Nephron progenitor cell (in vitro differentiated cells): ENCODE results near the gene RXFP2.
A peak's percentile ranks its signal among the peaks of the same experiment; 100 is the strongest.

Experiments
- DNase-seq: peaks from one replicate; pipeline ENCODE4 v3.0.0; 2021
- H3K27ac Mint-ChIP-seq: 2 replicates; pipeline ENCODE4 v1.8.0; 2021; ENCODE audit warnings: mild to moderate bottlenecking, moderate library complexity, mixed read lengths
- H3K27me3 Mint-ChIP-seq: 2 replicates; pipeline ENCODE4 v1.8.0; 2021; ENCODE audit warnings: mild to moderate bottlenecking, low read depth, mixed read lengths; ENCODE audit not compliant: poor library complexity
- H3K36me3 Mint-ChIP-seq: 2 replicates; pipeline ENCODE4 v1.8.0; 2021; ENCODE audit warnings: low read depth, mixed read lengths
- H3K4me1 Mint-ChIP-seq: 2 replicates; pipeline ENCODE4 v1.8.0; 2021; ENCODE audit warnings: mixed read lengths
- H3K4me3 Mint-ChIP-seq: 2 replicates; pipeline ENCODE4 v1.8.0; 2021; ENCODE audit warnings: mild to moderate bottlenecking, moderate library complexity, mixed read lengths
- H3K9me3 Mint-ChIP-seq: 2 replicates; pipeline ENCODE4 v1.8.0; 2021; ENCODE audit warnings: mild to moderate bottlenecking, moderate library complexity, mixed read lengths
- TF ChIP-seq, protein P1 (sequence below): fragments of 200-600 bp; sonication (generic); IDR thresholded peaks from 2 replicates; pipeline ENCODE4 v1.5.0; 2021; ENCODE audit warnings: antibody characterized with exemption

Gene RXFP2

DNA sequence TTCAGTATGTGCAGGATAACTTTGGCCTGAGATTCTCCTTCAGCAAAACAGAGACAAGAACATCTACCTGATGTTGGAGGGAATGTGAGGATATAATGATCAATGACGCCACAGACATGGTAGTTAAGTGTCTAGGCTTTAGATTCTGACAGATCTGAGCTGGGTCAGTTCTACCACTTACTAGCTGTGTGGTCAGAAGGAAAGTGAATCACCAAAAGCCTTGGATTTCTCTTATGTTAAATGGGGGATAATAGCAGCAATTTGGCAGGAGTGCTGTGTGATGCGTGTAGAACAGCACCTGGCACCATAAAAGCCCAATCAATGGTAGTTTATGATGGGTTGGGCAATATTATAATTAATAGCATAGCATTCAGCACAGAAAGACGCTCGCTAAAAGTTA, 41.7 kb downstream of the RXFP2 start:
- H3K9me3 Mint-ChIP-seq: no peaks in the 10 kb centered on the region
- H3K4me1 Mint-ChIP-seq: no peaks in the 10 kb centered on the region
- no peak overlapping the region for H3K27ac Mint-ChIP-seq
- no peak overlapping the region for H3K4me3 Mint-ChIP-seq
- no peaks in the 10 kb centered on the region for H3K36me3 Mint-ChIP-seq
- TF ChIP-seq, protein P1, sequence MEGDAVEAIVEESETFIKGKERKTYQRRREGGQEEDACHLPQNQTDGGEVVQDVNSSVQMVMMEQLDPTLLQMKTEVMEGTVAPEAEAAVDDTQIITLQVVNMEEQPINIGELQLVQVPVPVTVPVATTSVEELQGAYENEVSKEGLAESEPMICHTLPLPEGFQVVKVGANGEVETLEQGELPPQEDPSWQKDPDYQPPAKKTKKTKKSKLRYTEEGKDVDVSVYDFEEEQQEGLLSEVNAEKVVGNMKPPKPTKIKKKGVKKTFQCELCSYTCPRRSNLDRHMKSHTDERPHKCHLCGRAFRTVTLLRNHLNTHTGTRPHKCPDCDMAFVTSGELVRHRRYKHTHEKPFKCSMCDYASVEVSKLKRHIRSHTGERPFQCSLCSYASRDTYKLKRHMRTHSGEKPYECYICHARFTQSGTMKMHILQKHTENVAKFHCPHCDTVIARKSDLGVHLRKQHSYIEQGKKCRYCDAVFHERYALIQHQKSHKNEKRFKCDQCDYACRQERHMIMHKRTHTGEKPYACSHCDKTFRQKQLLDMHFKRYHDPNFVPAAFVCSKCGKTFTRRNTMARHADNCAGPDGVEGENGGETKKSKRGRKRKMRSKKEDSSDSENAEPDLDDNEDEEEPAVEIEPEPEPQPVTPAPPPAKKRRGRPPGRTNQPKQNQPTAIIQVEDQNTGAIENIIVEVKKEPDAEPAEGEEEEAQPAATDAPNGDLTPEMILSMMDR: no peak
- H3K27me3 Mint-ChIP-seq: peaks cover 4% of the 10 kb centered on the region
- DNase-seq: no peak

DNA sequence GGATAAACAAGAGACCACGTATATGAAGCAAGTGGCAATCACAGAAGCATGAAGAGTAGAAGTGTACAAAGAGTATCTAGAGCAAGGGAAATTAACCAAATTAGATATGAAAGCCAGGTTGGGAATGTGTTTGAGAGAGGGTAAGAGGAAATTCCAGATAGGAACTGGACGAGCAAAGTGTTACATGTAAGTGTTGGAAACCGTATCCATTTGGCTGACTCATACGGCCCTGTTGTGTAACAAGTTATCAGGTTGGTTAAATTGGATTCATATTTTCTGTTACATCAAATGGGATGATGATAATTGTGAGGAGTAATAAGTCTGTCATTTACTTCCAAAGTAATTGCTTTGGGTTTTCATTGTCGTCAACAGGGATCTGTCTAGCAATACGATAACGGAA, 46.7 kb downstream of the RXFP2 start:
- H3K4me1 Mint-ChIP-seq: peaks cover 8% of the 10 kb centered on the region
- DNase-seq: no peak
- TF ChIP-seq, protein P1: no peak
- no peak overlapping the region for H3K27ac Mint-ChIP-seq
- no peaks in the 10 kb centered on the region for H3K36me3 Mint-ChIP-seq
- peaks cover 4% of the 10 kb centered on the region for H3K27me3 Mint-ChIP-seq
- no peaks in the 10 kb centered on the region for H3K9me3 Mint-ChIP-seq
- no peak overlapping the region for H3K4me3 Mint-ChIP-seq

DNA sequence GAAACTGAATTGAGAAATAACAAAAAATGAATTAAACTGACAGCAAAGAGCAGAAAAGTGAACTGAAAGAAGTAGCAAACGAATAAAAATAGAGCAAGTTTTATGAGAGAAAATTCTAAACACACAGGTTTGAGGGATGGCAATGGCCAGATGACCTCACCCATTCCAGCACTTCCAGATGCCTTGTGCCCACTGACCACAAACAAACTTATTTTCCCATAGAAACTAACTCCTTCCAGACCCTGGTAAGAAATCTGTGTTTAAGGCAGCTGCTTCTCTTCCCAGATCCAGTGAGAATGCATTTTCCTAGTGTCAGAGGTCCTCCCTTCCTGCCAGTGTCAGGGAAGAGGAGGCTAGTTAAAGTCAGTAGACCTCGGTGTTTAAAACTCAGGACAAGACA, 51.7 kb downstream of the RXFP2 start:
- peaks cover 23% of the 10 kb centered on the region for H3K4me1 Mint-ChIP-seq
- H3K9me3 Mint-ChIP-seq: no peaks in the 10 kb centered on the region
- no peak overlapping the region for H3K4me3 Mint-ChIP-seq
- H3K27me3 Mint-ChIP-seq: no peaks in the 10 kb centered on the region
- no peak for DNase-seq
- no peak overlapping the region for H3K27ac Mint-ChIP-seq
- TF ChIP-seq, protein P1: no peak
- no peaks in the 10 kb centered on the region for H3K36me3 Mint-ChIP-seq

DNA sequence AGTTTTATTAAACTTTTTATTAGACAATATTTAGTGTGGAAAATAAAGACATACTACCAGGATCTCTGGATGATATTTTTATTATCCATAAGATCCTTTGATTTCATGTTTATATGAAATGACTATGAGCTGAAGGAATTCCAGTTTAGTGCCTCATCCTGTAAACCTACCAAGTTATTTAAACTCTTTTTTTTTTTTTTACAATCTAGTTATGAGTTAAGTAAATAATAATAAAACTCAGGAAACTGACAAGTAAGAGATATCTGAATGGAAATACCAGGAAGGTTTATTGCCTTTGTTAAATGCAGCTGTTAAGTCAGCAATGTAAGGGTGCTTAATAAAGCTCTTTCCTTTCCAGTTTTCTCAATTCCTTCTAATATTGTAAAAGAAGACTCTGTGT, 53.9 kb downstream of the RXFP2 start:
- no peaks in the 10 kb centered on the region for H3K27me3 Mint-ChIP-seq
- H3K4me3 Mint-ChIP-seq: no peak overlapping the region
- no peak for DNase-seq
- H3K36me3 Mint-ChIP-seq: no peaks in the 10 kb centered on the region
- TF ChIP-seq, protein P1: no peak
- H3K4me1 Mint-ChIP-seq: peaks cover 23% of the 10 kb centered on the region
- no peaks in the 10 kb centered on the region for H3K9me3 Mint-ChIP-seq
- no peak overlapping the region for H3K27ac Mint-ChIP-seq

DNA sequence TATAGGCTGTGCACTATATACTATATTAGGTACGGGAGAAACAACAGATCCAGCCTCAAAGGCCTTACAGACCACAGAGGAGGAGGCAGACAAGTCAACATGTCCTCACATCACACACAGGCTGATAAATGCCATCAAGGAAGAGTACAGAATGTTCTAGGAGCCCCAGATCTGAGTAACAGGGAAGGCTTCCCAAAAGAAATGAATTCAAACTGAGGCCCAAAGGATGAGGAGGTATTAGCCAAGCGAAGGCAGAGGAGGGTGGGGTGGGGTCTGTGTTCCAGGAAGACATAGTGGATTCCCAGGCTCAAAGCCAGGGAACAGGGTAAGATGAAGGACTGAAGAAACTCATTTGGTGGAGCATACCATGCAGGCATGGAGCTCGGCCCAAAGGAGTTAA, 55.1 kb downstream of the RXFP2 start:
- Mint-ChIP-seq H3K4me1 (peaks cover 23% of the 10 kb centered on the region), H3K27ac (peak overlapping the region; percentile 8), H3K4me3 (no peak overlapping the region), H3K9me3 (no peaks in the 10 kb centered on the region), H3K27me3 (no peaks in the 10 kb centered on the region), H3K36me3 (no peaks in the 10 kb centered on the region)
- TF ChIP-seq, protein P1: no peak
- no peak for DNase-seq

DNA sequence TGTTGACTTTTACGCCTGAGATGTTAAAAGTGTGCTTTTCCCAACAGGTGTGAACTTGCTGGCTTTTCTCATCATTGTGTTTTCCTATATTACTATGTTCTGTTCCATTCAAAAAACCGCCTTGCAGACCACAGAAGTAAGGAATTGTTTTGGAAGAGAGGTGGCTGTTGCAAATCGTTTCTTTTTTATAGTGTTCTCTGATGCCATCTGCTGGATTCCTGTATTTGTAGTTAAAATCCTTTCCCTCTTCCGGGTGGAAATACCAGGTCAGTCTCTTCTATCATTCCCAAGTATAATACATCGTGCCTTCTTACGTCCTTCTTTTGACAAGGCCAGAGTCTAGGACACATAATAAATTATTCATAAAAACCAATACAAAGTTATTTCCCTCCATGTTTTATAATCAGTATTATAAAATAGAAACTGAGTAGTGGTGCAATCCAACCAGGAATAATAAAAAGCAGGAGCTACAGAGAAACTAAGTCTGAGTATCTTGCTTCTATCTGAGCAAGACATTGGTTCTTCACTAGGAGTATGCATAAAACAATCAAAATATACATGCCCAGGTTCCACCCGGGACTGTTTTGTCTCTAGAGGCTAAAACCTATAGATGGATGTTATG, 57.9 kb downstream of the RXFP2 start:
- H3K4me3 Mint-ChIP-seq: no peak overlapping the region
- peaks cover 7% of the 10 kb centered on the region for H3K27me3 Mint-ChIP-seq
- no peak for DNase-seq
- H3K9me3 Mint-ChIP-seq: no peaks in the 10 kb centered on the region
- peaks cover 8% of the 10 kb centered on the region for H3K4me1 Mint-ChIP-seq
- H3K36me3 Mint-ChIP-seq: no peaks in the 10 kb centered on the region
- no peak overlapping the region for H3K27ac Mint-ChIP-seq
- TF ChIP-seq, protein P1: peak; percentile 34
